8988T (cell line): ENCODE data around the gene ITSN2.

Source experiments
- DNase-seq: peaks from one replicate; pipeline ENCODE4 v3.0.0; 2011

ITSN2 gene

DNA sequence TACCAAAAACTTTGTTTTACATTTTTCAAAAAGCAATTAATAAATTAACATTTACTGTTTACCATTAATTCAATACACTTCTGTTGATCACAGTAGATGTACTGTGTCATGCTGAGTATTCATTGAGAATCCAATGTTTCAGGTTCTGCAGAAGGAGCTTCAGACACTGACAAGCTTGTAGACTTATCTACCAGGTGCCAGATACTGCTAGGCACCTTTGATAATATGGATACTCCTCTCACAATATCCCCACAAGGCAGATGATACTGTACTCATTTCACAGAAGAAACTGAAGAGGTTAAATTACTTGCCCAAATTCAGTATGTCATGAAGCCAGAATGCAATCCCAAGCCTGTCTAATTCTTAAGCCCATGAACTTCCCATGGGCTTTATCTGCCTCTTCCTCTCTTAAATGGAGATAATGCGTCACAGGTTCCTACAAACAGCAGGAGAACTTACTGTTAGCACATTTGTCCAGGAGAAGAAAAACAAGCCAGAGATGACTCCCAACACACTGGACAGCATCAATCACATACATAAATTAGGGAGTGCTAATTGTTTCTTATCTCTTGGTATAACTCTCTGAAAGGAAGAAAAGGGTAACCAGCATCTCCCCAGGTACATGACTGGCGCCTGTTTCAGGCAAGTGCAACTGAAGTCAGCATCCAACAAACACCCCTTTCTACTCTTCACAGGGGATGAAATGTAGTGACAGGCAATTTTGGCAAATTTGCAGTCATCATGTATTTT lies 27.4 kb downstream of the ITSN2 start:
- no peak for DNase-seq

DNA sequence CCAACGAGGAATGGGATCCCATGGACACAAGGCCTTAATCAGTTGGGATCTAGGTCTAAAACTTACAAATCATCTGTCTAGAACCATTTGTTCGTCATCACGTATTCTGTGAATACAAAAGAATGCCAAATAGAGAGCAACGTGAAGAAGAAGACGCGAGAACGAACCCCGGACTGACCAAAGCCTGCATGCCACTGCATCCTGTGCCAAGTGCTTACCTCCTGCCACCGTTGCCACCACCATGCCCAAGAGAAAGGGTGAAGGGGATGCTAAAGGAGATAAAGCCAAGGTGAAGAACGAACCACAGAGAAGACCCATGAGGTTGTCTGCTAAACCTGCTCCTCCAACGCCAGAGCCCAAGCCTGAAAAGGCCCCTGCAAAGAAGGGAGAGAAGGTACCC lies 30.2 kb downstream of the ITSN2 start:
- DNase-seq = no peak

DNA sequence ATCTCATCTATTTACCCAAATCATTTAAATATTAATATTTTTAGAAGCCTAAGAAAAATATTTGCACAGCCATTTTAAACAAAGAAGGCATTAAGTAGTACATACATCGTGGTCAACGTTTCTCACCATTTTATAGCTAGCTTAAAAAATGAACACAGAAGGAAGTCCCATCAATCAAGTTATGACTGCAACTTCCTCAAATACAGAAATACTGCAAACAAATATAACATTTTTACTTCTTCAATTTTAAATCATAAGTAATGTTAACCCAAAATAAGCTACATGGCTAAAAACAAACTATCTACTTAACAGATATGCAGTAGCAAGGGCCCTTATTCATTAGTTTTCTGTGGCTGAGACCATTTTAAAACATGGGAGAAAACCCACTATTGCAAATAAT lies 30.6 kb downstream of the ITSN2 start:
- DNase-seq = no peak

DNA sequence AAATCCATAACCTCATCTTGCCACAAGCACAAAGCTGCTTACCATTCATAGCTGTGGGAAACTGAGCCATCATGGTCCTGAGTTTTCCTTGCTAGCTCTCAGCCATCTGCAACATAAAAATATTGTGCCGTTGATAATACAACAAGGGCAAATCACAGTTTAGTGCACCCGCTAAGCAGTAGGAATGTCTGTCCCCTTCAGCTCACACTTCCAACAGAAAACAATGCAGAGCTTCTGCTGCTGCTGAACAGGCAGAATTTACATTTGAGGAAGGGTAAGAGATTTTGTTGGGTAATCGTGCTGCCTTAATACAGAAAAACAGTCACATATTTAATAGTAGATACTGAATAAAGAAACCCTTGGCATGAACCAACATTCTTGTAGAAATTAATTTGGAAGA lies 32.3 kb downstream of the ITSN2 start:
- DNase-seq = no peak

DNA sequence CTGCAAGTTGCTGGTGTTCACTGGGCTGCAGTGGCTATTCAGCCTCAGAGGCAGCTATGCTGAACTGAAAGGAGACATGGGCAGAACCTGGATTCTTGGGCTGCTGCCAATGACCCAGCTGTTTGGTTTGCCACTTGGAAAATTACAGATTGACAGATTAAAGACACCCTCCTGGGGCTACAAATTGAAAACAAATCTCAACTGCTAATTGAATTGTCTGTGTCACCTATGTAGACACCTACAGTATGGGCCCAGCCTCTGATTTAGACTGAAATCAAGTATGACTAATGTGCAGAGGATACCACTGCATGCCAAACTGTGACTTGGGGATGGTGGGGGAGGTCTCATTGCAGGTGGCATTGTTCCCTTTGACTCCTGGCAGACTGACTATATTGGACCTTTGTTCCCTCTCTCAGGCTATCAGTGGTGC lies 42.8 kb downstream of the ITSN2 start:
- DNase-seq = no peak

DNA sequence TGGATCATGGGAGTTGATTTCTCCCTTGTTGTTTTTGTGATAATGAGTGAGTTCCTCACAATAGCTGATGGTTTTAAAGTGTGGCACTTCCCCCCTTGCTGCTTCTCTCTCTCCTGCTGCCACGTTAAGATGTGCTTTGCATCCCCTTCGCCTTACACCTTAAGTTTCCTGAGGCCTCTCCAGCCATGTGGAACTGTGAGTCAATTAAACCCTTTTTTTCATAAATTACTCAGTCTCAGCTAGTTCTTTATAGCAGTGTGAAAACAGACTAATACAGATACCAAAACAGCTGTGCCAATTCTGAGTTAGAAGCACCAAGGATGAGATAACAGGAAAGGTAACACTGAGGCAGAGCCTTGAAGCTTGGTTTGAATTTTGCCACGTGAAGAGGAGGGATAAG lies 44.7 kb downstream of the ITSN2 start:
- no peak for DNase-seq

DNA sequence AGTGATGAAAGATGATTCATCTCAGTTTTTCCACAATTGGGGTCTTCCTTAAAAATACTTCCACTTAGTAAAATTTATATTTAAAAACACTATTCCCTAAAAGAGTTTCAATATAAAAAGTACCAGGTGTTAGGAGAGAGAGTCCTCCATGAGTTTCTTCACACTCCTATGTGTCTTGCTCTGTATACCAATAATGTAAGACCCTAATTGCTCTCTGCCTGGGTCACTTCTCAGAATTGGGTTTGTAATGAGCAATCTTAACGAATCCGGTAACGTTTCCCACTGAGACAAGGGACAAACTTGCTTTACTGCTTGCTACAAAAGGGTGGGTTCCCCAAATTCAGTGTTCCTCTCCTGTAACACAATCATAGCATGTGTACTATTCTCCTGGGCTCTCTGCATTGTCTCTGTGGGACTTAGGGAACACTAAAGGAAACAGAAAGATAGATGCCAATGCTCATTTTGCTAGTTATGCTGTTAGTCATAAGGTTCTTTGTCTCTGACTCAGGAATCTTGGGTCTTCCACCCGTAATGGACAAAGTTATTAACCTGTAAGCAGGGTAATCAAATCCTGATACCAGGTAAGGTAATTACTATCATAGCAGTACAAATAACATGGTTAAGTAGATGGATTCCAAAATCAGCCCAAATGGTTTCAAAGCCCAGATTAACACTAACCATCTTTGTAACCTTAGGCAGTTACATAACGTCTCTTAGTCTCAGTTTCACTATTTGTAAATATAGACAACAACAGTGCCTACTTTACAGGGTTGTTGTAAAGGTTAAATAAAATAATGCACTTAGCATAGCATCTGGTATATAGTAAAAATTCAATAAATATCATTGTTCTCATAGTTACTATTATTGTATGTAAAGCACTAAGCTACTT lies 46.3 kb downstream of the ITSN2 start:
- DNase-seq = no peak

DNA sequence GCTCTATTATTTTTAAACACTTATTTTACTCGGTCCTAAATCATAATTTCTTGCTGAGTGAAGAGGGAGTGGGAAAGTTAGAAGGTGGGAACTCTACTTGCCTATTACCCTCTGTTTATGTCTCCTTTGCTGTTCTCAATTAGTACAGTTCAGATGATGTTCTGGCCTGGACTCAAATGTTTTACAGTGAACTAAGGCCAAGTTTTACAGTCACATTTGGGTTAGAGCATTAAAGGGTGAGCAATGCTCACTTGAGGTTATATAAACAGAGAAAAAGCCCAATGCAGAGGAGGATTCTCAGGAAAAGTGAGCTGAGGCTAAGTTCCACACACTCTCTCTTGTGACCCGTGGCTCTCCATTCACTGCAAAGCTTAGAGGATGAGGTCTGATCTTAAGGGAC lies 52.4 kb downstream of the ITSN2 start:
- DNase-seq = no peak

DNA sequence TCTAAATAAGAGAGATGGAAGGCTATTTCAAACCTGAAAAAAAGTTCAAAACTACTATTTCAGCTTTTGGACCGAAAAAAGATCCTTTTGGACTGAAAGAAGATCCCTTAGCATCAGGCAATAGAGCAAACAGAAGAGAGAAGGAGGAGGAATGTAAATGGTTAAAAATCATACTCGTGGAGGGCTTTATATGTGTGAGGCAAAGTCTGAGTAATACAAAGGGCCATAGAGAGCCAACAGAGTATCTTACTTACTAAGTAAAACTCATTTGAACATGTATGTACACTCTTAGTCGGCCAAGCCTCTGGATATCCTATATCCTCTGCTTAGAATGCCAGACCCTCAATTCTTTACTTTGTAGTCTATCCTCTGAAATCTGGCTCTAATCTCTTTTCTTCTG lies 55.7 kb downstream of the ITSN2 start:
- DNase-seq = no peak

DNA sequence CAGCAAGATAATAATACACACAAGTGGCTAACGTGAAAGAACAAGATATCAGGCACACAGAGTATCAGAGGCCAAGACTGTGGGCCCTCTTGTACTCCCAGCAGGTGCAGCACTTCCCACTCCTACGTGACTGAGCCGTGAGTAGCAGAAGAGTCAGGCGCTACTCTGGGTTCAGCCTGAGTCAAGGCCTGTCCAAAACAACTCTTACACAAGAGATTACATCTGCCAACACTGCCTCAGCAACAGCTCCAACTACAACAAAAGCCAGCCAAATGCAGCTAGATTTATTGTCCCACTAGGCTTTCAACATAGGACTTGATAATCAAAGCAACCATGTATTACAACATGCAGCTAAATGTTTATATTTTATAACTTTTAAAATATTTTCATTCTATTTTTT lies 56.2 kb downstream of the ITSN2 start:
- no peak for DNase-seq

DNA sequence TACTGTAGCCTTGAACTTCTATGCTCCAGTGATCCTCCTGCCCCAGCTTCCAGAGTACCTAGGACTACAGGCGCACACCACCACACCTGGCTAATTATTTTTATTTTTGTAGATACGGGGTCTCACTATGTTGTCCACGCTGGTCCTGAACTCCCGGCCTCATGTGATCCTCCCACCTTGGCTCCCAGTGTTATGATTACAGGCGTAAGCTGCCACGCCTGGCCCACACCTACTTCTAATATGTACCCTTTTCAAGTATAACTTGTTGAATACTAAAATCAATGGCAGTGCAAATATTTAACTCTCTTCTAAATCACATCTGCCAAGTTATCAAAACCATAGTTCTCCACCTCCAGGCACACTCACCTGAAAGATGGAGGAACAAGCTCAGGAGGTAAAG lies 58.7 kb downstream of the ITSN2 start:
- DNase-seq = no peak

DNA sequence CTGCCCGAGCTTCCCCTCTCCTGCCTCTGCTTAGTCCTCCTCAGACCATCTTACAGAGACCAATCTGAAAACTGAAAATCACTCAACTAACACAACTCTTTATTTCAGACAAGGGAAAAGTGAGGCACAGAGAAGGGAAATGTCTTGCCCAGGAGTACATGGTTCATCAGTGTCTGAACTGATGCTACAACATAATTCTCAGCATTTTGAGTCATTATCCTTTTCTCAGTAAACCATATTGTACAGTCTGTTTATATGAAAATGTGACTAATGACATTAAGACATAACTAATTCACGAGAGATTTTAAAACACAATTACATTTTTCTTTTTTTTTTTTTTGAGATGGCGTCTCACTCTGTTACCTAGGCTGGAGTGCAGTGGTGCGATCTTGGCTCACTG lies 62.7 kb downstream of the ITSN2 start:
- DNase-seq = no peak

DNA sequence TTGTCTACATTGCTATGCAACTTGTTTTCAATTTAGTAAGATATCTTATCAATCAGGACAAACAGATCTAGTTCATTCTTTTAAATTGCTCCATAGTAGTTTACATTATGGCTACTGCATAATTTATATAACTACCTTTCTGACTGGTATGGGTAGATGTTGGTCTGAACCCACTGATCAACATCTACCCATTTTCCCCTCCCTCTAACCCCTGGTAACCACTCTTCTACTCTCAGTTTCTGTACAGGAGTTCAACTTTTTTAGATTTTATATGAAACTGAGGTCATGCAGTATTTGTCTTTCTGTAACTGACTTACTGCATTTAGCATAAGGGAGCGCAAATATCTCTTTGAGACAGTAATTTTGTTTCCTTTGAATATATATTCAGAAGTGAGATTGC lies 73.2 kb downstream of the ITSN2 start:
- no peak for DNase-seq

DNA sequence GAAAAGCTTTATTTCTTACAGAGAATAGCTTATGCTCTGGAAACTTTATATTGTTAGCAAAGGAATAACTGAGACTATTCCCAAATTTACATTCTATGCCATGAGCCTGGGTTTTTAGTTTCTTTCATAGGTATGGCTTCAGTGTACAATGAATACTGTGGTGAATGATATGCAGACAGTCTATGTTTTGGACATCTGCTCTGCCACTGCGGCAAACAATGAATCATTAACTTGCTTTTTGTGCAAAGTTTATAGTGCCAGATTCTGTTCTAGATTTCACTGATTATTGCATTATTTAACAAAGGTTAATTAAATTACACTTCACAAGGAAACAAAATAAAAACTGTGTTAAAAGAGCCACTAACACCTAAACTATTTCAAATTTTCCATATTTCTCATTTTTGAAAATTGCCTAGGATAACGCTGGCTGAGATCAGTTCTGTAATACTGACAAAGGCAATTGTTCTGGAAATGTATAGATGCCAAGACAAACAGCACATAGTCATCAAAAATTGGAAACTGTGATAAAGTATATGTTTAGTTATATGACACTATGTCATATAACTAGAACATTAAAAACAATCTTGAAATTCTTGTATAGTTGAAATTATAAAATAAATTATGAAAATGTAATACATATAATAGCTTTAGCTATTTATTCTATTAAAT lies 74.7 kb downstream of the ITSN2 start:
- DNase-seq = no peak

DNA sequence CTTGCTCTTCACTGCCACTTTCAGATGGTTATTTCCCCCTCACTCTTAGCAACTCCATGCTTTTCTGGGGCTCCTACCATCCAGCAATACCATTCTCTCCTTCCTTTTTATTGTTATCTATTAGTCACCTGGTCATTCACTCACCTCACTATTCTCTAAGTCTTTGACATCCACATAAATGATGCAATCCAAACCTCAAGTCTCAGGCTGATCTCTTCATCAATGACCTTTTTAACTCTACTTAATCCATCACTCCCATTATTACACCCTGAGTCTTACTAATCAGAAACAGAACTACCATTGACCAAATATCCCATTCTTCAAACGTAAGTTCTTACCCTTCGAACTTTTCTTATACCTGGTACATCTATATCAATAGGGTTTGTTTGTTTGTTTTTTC lies 79.7 kb downstream of the ITSN2 start:
- DNase-seq = no peak

DNA sequence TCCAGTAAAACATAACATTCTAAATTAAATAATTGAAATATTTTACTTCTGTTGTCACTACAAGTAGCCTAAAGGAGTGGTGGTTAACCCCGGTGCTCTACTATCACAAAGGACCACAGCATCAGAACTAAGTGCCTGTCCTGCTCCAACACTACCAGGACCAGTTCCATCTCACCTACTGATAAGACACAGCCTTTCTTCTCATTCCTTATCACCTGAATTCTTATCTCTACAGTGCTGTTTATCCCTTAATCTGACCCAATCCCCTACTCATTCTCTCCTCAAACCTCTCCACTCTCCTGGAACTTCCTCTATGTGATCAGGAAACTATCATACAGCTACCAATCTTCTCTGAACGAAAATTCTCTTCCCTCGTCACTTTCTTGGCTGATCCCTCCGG lies 80.2 kb downstream of the ITSN2 start:
- no peak for DNase-seq

DNA sequence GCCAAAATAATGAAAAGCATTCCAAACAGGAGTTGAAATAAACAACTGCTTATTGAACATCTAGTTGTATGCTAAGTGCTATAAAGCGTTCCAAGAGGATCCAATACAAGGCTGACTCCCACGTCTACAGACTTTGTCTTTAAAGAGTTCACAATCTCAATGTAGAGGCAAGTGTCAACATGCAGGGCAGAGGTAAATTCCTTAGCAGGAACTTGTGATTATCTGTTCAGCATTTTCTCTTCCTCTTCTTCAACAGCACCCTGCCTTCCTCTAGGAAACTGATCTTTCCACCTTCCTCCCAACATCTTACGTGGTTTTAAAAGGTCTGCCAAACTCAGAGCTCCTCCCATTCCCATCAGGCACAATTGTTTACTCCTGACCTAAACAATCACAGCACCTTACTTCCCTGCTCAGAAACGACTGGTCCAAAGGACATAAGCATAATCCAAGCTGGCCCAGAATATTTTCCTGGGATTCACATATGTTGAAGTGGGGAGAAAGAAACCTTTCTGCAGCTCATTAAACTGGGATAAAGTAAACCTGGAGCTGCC lies 83.9 kb downstream of the ITSN2 start:
- no peak for DNase-seq

DNA sequence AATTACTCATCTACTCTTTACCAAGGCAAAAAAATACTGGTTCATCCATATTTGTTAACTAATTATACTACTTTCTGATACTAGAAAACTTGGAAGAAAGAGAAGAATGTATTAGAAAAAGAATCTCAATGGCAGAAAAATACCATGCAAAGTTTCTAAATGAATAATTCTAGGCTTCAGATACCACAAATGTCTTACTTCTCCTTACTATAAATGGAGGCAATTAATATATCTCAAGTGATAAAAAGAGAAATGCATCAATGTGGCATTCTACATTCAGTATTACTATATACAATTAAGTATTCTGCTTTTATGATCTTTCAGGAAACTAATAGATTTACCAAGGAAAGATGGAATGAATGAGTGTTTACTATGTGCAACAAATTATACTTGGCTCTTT lies 85.5 kb downstream of the ITSN2 start:
- no peak for DNase-seq

DNA sequence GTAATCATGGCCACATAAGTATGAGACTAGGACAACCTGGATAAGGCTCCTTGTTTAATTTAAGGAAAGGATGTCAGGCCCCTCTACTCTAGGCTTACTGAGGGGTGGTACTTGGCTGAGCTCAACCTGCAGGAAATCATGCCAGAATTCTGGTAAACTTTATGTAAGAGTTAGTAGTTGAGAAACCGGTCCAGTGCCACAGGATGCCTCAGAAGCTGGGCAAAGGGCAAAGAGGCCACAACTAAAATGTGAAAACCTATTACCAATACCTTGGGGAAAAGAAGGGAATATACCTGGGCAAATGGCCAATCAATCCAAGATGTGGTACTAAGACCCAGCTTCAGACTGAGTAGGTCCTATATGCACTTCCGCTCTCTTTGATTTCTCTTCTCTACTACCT lies 86.7 kb downstream of the ITSN2 start:
- DNase-seq = no peak

DNA sequence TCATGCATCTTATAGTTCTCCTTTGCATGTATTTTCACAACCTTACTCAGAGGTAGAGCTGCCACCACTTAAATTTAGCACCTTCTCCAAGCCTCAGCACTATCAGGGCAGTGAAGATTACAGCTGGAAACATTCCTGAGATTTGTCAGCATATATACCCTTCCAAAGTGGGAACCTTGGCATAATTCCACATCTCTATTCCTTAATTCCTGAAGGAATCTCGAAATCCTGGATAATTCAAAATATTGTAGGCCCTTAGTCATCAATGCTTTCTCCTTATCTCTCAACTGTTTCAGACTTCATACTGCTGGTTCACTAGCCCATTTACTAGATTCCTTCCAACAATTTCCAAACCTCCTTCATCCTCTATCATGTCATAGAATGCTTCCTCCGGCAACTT lies 87.4 kb downstream of the ITSN2 start:
- no peak for DNase-seq

DNA sequence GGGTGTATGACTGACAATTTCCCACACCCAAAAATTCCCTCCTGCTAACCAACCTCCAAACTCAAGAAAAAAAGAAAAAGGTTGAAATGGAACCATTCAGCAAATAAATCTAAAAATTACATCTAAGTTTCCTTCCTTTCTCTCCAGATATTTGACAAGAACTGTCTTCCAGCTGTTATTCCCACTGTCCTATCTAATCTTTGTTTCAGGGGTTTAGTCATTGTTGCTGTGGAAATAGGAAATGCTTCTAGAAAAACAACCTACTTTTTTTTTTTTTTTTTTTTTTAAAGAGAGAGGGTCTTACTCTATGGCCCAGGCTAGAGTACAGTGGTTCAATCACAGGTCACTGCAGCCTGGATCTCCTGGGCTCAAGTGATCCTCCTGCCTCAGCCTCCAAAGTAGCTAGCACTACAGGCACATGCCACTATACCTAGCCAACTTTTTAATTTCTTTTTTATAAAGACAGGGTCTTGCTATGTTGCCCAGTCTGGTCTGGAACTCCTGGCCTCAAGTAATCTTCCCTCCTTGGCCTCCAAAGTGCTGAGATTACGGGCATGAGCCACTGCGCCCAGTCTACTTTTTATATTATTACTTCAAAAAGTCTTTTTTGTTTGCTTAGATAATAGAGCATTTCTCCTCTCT lies 88.1 kb downstream of the ITSN2 start:
- DNase-seq = no peak

DNA sequence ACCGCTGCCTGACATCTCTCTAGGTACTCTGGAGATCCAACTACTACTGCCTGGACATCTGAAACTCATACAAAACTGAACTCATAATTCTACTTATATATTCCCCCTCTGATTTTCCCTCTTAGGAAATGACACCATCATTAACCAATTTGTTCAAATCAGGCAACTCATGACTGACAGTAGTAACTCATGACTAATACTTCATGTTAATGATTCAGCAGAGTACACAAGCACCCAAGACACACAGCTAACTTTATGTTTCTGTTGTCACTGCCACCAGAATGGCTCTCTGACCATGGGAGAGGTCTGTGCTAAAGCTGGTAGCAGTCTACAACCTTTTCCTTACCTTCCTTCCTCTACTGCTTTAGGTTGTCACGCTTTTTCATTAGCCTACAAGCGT lies 91.1 kb downstream of the ITSN2 start:
- no peak for DNase-seq

DNA sequence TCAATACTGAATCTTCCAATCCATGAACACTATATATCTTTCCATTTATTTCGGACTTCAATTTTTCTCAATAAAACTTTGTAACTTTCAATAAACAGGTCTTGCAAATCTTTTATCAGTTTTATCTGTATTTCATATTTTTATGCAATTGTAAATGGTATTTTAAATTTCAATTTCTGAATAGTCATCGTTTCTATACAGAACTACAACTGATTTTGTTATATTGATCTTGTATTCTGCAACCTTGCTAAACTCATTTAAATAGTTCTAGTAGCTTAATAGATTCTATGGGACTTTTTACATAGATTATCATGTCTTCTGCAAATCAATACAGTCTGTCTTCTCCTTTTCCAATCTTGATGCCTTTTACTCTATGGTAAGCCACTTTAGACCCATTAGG lies 95.1 kb downstream of the ITSN2 start:
- no peak for DNase-seq
